Skeletal muscle tissue (tissue), 4 donors: ENCODE results near the gene NEURL4. TPM values are rescaled to one million over a fixed set of nuclear protein-coding genes. Genes with fewer than 3 reads are reported as not detected.

Experiments used
- H3K27ac ChIP-seq: one replicate; pipeline ENCODE4 v1.7.0; 2013; ENCODE audit warnings: mild to moderate bottlenecking, low read depth, low read length, inconsistent platforms
- H3K27me3 ChIP-seq, 3 donors: one replicate each; pipeline ENCODE4 v1.7.0; 2013; ENCODE audit warnings: low read length in 3 of 3; ENCODE audit not compliant: control insufficient read depth in 3 of 3, insufficient read depth in 3 of 3
- H3K36me3 ChIP-seq, 3 donors: one replicate each; pipeline ENCODE4 v1.7.0; 2013; ENCODE audit warnings: low read length in 3 of 3; ENCODE audit not compliant: control insufficient read depth in 3 of 3, insufficient read depth in 3 of 3
- H3K4me1 ChIP-seq, 3 donors: one replicate each; pipeline ENCODE4 v1.7.0; 2013; ENCODE audit warnings: low read length in 3 of 3, mild to moderate bottlenecking in 3 of 3; ENCODE audit not compliant: control insufficient read depth in 3 of 3, insufficient read depth in 3 of 3
- H3K4me3 ChIP-seq, 3 donors: one replicate each; pipeline ENCODE4 v1.7.0; 2013; ENCODE audit warnings: low read length in 3 of 3
- H3K9ac ChIP-seq, 3 donors: one replicate each; pipeline ENCODE4 v1.7.0; 2013; ENCODE audit warnings: low read length in 3 of 3, mild to moderate bottlenecking in 3 of 3, moderate library complexity in 2 of 3, low read depth in 1 of 3
- H3K9me3 ChIP-seq, 3 donors: one replicate each; pipeline ENCODE4 v1.7.0; 2013; ENCODE audit warnings: low read length in 3 of 3; ENCODE audit not compliant: control insufficient read depth in 3 of 3
- total RNA-seq: library from RNA; depleted of rRNA; stranded (reverse); fragments of >200 nt; gene quantifications from one replicate; pipeline ENCODE4 v1.2.3, GENCODE V29; 2014
- donor health status: Osteomylitis.

The NEURL4 gene
- total RNA-seq, 1 donor from 2014 or later, result 19.8 TPM

DNA sequence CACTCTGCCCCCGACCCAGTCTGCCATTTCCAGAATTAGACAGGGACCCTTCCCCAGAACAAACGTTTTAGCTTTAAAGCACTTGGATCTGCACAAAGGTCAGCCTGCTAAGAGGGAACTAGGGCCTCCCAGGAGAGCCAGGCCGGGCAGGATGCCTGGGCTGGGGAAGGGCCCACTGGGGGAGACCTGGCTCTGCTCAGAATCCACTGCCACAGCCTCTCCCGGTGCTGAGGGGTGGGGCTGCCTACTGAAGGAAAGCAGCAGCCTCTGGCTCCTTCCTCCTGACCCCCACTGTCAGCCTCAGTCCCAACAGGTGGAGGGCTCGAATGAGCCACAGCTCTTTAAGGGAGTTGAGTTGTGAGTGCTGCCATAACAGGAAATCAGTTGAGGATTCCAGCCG lies 36.4 kb downstream of the NEURL4 start:
- Histone ChIP-seq H3K4me1 (peaks cover 53 to 75% (median 66%) of the 10 kb centered on the region in 3 donors), H3K4me3 (no peak overlapping the region), H3K9ac (peak overlapping the region in 1 of 3 donors; percentile 54), H3K9me3 (no peaks in the 10 kb centered on the region), H3K36me3 (peaks cover 0 to 3% (median 0%) of the 10 kb centered on the region in 3 donors), H3K27ac (peak overlapping the region; percentile 33), H3K27me3 (peaks cover 0 to 7% (median 6%) of the 10 kb centered on the region in 3 donors)

DNA sequence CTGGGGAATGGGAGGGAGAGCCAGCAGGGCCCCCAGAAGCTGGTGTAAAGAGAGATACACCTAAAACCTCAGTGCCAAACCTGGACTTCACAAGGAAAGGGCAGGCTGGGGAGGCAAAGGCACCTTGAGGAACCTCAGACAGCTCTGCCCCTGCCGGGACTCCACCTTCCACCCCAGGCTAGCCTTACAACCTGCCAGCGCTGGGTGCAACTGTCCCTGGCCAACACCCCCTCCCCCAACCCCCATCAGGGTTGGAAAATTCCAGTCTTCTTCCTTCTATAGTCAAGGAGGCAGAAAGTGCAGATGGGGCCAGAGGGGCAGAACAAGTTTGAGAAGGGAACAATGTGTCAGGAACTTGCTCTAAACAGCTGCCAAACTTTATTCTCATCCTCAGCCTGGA lies 36.9 kb downstream of the NEURL4 start:
- no peaks in the 10 kb centered on the region for H3K9me3 ChIP-seq
- peak overlapping the region in 2 of 3 donors; percentile 5 to 54 for H3K9ac ChIP-seq
- H3K4me3 ChIP-seq, result no peak overlapping the region
- H3K4me1 ChIP-seq, result peaks cover 55 to 80% (median 72%) of the 10 kb centered on the region in 3 donors
- H3K36me3 ChIP-seq, result peaks cover 3 to 8% (median 4%) of the 10 kb centered on the region in 3 donors
- no peak overlapping the region for H3K27ac ChIP-seq
- peaks cover 0 to 7% (median 6%) of the 10 kb centered on the region in 3 donors for H3K27me3 ChIP-seq

DNA sequence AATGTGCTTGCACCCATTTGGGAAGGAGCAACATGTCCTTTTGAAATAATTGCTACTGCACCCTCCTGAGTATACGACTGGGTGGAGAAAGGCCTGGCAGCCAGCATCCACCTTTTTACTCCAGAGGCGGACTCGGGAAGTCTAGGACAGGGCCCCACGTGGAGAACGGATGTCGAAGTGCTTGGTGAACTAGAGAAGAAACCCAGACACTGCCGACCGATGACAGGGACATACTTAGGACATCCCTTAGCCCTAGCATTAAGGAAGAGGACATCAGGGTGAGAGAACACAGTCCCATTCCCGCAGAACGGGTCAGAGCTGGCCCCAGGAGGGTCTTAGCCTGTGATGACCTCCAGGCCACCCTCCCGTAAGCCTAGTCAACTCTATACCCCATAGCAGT lies 38.5 kb downstream of the NEURL4 start:
- Histone ChIP-seq H3K27ac (peak overlapping the region; percentile 58), H3K4me3 (no peak overlapping the region), H3K4me1 (peaks cover 53 to 82% (median 74%) of the 10 kb centered on the region in 3 donors), H3K9ac (peak overlapping the region in 1 of 3 donors; percentile 63), H3K36me3 (peaks cover 13 to 20% (median 14%) of the 10 kb centered on the region in 3 donors), H3K27me3 (peaks cover 0 to 7% (median 6%) of the 10 kb centered on the region in 3 donors), H3K9me3 (no peaks in the 10 kb centered on the region)

DNA sequence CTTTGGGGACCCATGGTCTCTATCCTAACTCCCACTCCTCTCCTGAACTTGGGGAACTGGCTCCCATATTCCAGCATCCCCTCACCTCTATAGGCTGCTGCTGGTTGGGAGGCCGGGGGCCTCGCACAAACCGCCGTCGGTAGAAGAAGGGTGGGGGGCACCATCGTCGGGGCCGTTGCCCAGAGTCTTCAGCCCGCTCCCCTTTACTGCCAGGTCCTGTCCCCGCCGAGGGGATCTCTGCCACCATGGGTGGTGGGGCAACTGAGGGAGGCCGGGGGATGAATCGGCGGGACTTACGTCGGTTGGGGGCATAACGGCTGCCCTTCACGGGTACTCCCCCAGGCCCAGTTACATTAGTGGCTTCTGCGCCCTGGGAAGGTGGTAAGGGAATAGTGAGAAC lies 39.0 kb downstream of the NEURL4 start:
- Histone ChIP-seq H3K9me3 (no peaks in the 10 kb centered on the region), H3K27me3 (peaks cover 0 to 7% (median 6%) of the 10 kb centered on the region in 3 donors), H3K27ac (peak overlapping the region; percentile 58), H3K4me1 (peaks cover 54 to 82% (median 74%) of the 10 kb centered on the region in 3 donors), H3K4me3 (no peak overlapping the region), H3K9ac (peak overlapping the region in 2 of 3 donors; percentile 6 to 63), H3K36me3 (peaks cover 18 to 25% (median 19%) of the 10 kb centered on the region in 3 donors)

DNA sequence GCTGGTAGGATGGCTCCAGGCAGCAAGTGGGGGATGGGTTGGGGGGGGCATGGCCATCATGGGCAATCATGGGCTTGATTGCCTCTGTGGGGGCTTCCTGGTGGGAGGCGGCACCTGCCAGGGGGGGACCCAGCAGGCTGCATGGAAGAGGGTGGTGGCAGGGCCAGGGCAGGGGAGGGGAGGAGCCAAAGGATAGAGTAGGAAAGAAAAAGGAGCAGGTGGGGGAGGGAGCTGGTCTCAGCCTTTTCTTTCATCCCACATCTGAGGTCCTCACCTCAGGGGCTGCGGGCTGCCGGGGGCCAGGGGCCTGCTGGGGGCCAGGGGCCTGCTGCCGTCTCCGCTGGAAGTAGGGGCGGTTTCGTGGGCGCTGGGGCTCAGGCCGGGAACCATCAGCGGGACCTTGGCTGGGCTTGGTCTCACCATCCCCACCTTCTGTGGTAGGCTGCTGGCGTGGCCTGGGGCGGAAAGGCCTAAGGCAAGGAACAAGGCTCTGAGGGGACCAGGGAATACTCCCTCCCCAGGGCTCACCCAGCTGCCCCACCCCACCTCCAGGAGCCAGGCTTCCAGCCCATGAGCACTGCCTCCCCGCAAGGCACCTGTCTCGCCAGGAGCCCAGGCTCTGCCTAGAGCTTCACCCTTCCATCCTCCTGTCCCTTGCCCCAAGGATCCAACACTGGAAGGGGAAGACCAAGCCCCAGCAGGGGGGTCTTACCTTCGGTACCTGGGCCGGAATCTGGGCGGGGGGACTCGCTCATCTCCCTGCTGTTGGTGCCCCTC lies 39.7 kb downstream of the NEURL4 start:
- H3K4me1 ChIP-seq, result peaks cover 57 to 85% (median 77%) of the 10 kb centered on the region in 3 donors
- H3K27ac ChIP-seq, result peak overlapping the region; percentile 58
- peak overlapping the region in 1 of 3 donors; percentile 6 for H3K9ac ChIP-seq
- H3K36me3 ChIP-seq, result peaks cover 25 to 33% (median 27%) of the 10 kb centered on the region in 3 donors
- H3K9me3 ChIP-seq, result no peaks in the 10 kb centered on the region
- H3K4me3 ChIP-seq, result no peak overlapping the region
- H3K27me3 ChIP-seq, result peaks cover 0 to 7% (median 6%) of the 10 kb centered on the region in 3 donors

DNA sequence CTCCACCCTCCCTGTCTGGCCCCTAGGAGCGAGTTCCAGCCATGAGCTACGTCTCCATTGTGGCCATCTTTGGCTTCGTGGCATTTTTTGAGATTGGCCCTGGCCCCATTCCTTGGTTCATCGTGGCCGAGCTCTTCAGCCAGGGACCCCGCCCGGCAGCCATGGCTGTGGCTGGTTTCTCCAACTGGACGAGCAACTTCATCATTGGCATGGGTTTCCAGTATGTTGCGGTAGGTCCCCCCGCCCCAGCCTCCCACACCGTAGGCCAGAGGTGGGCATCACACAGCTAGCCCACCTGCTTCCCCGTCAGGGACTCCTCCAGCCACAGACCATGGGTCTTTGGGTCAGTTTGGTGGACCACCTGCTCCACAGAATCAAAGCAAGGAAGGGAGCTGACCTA lies 43.5 kb downstream of the NEURL4 start:
- Histone ChIP-seq H3K27ac (peak overlapping the region; percentile 36), H3K4me3 (no peak overlapping the region), H3K4me1 (peaks cover 50 to 83% (median 71%) of the 10 kb centered on the region in 3 donors), H3K27me3 (peaks cover 0 to 2% (median 0%) of the 10 kb centered on the region in 3 donors), H3K9ac (peak overlapping the region in 2 of 3 donors; percentile 32 to 99), H3K9me3 (no peaks in the 10 kb centered on the region), H3K36me3 (peaks cover 34 to 51% (median 35%) of the 10 kb centered on the region in 3 donors)

DNA sequence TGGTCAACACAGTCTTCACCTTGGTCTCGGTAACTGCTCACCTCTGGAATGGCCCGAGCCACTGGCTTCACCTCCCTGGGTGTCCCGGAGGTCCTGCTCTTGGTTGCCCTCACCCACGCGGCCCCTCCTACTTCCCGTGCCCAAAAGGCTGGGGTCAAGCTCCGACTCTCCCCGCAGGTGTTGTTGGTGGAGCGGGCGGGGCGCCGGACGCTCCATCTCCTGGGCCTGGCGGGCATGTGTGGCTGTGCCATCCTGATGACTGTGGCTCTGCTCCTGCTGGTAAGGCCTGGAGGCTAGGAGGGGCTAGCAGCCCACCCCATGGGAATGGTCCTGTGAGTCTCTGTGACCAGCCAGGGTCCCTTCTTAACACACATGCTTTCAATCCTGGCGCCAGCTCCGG lies 44.2 kb downstream of the NEURL4 start:
- Histone ChIP-seq H3K27ac (peak overlapping the region; percentile 99), H3K36me3 (peaks cover 34 to 51% (median 35%) of the 10 kb centered on the region in 3 donors), H3K27me3 (peaks cover 0 to 2% (median 0%) of the 10 kb centered on the region in 3 donors), H3K9me3 (no peaks in the 10 kb centered on the region), H3K4me1 (peaks cover 55 to 83% (median 71%) of the 10 kb centered on the region in 3 donors), H3K9ac (peak overlapping the region; percentile 32 to 99 (median 38)), H3K4me3 (peak overlapping the region in 2 of 3 donors; percentile 89 to 92)

DNA sequence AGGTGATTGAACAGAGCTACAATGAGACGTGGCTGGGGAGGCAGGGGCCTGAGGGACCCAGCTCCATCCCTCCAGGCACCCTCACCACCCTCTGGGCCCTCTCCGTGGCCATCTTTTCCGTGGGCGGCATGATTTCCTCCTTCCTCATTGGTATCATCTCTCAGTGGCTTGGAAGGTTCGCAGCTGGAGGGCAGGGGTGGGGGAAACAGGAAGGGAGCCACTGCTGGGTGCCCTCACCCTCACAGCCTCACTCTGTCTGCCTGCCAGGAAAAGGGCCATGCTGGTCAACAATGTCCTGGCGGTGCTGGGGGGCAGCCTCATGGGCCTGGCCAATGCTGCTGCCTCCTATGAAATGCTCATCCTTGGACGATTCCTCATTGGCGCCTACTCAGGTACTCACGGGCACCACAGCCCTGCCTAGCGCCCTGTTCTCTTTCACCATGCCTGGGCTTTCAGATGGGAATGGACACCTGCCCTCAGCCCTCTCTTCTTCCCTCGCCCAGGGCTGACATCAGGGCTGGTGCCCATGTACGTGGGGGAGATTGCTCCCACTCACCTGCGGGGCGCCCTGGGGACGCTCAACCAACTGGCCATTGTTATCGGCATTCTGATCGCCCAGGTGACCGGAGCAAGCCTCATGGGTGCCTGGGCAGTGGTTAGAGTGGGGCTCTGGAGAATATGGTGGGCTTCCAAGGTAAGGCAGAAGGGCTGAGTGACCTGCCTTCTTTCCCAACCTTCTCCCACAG lies 45.5 kb downstream of the NEURL4 start:
- Histone ChIP-seq H3K4me1 (peaks cover 56 to 79% (median 71%) of the 10 kb centered on the region in 3 donors), H3K9me3 (no peaks in the 10 kb centered on the region), H3K36me3 (peaks cover 34 to 51% (median 35%) of the 10 kb centered on the region in 3 donors), H3K27me3 (peaks cover 0 to 2% (median 0%) of the 10 kb centered on the region in 3 donors), H3K27ac (peak overlapping the region; percentile 99), H3K4me3 (peak overlapping the region; percentile 80 to 92 (median 89)), H3K9ac (peak overlapping the region; percentile 97 to 99 (median 98))

DNA sequence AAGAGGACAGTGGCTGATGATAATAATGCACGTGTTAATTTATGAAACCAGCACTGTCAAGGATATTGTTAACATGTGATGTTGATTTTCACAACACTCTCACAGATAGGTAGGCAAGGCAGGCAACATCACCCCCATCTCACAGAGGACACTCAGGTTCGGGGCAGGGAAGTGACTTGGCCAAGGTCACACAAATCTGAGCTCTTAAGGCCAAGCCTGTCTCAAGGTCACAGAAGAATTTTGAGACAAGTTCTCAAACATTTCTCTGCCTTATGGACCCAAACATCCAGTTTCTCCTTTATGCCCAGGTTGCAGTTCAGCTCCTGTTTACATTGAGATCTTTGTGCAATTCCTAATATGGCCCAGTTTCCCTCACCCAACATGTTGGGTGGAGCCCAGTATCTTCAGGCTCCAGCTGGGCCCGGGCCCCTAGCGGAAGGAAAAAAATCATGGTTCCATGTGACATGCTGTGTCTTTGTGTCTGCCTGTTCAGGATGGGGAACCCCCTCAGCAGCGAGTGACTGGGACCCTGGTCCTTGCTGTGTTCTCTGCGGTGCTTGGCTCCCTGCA lies 46.3 kb downstream of the NEURL4 start:
- Histone ChIP-seq H3K27me3 (peaks cover 0 to 2% (median 0%) of the 10 kb centered on the region in 3 donors), H3K4me3 (peak overlapping the region; percentile 80 to 92 (median 89)), H3K4me1 (peaks cover 56 to 74% (median 67%) of the 10 kb centered on the region in 3 donors), H3K9me3 (no peaks in the 10 kb centered on the region), H3K27ac (peak overlapping the region; percentile 99), H3K36me3 (peaks cover 34 to 49% (median 35%) of the 10 kb centered on the region in 3 donors), H3K9ac (peak overlapping the region; percentile 97 to 99 (median 98))
